ENCODE measurements around the gene EML1.

GRCh38 chr14:99952039-99952438, 158.8 kb downstream of the EML1 start:
- TF ChIP-seq CTCF (IDR thresholded peaks at IDR 0.05; ENCODE audit: low read depth, low read length) (no peak), MAX (IDR thresholded peaks at IDR 0.05; ENCODE audit: low read depth, low read length) (no peak), POLR2A (IDR thresholded peaks at IDR 0.05; ENCODE audit: extremely low read depth, insufficient read length) (no peak), MYC (IDR thresholded peaks at IDR 0.05; ENCODE audit: low read depth, low read length) (no peak)

All from NB4 (cell line).